ENCODE data around the gene WDR6.

DNA sequence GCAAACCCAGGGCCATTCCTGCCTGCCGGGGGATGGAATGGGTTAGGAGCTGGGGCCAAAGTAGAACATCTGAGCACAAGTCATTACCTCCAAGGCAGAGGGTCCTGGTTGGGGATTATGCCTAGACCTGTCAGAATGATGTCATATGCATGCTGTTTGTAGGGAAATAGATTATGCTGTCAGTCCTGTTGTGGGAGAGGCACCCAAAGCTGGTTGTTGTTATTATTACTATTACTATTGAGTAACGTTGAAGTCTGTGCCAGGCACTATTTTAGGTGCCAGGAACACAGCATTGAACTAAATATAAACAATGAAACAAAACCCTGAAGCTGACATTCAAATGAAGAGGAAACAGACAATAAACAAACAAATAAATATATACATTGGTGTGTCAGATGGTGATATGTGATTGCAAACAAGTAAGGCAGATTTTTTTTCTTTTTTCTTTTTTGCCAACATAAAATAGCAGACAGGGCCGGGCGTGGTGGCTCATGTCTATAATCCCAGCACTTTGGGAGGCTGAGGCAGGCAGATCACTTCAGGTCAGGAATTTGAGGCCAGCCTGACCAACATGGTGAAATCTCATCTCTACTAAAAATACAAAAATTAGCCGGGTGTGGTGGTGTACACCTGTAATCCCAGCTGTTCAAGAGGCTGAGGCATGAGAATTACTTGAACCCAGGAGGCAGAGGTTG, 15.2 kb upstream of the WDR6 start:
- TF ChIP-seq, protein P1, sequence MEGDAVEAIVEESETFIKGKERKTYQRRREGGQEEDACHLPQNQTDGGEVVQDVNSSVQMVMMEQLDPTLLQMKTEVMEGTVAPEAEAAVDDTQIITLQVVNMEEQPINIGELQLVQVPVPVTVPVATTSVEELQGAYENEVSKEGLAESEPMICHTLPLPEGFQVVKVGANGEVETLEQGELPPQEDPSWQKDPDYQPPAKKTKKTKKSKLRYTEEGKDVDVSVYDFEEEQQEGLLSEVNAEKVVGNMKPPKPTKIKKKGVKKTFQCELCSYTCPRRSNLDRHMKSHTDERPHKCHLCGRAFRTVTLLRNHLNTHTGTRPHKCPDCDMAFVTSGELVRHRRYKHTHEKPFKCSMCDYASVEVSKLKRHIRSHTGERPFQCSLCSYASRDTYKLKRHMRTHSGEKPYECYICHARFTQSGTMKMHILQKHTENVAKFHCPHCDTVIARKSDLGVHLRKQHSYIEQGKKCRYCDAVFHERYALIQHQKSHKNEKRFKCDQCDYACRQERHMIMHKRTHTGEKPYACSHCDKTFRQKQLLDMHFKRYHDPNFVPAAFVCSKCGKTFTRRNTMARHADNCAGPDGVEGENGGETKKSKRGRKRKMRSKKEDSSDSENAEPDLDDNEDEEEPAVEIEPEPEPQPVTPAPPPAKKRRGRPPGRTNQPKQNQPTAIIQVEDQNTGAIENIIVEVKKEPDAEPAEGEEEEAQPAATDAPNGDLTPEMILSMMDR (IDR thresholded peaks at IDR 0.05): no peak
- TF ChIP-seq POLR2A (IDR thresholded peaks at IDR 0.05): no peak
